ENCODE data around the gene TTI1.

TTI1 gene

DNA sequence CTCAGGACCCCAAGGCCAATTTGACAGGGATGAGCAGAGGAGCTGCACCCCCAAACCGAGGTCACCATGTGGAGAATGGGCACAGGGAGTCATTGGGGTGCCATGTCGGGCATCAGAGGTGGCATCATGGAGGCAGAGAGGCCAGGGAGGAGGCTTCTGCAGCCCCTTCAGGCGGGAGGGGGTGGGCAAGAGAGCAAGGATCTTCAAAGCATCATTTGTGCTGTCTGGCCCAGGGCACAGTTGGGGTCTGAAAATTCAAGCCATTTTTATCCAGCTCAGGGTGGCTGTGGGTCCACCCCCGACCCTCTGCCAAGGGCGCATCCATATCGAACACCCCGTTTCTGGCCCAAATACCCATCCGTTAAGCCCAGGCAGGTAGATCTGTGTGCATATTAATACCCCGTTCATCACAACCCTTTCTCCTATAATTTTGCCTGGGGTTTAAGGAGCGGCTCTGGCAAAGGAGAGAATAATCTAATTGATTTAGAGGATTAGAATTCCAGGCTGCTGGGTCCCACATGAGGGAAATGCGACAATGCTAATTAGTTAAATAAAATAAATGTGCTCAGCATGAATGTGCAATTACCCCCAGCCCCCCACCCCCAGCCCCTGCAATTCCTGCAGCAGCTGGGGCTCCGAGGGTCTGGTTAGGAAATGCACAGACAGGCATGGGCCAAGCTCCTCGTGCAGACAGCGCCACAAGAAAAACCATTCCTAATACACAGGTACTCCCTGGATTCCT, 98.5 kb downstream of the TTI1 start:
- no peak for DNase-seq

DNA sequence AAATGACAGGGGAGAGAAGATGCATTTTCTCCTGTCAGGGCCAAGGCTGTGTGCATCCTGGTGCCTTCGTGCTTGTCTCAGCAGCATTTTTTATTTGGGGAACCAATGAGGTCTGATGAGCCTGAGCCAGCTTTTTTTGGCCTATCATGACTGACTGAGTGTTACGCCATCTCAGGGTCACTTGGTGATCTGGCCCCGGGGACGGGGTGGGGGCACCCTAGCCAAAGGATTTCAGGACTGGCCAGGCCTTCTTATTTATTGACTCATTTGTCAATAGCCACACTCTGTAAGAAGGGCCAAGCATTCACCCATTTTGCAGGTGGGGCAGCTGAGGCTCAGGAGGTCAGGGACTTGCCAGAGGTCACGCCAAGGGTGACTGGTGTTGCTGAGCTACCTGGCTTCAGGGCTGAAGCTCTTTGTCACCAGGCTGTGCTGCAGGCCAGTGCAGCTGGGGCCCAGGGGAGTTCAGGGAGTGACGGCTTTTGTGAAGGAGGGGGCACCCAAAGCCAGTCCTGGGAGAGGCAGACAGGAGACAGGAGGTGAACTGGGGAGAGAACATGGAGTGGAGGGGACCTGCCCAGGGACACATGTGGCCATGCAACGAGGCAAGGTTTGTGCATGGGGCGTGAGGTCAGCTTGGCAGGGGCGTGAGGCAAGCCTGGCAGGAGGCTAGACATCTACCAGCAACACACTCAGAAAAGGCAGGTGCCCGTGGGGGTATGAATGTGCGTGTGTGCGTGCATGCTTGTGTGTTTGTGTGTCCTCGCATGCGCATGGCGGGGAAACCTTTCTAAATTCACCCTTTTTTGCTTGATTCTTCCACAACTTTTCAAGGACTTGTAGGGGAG, 99.2 kb downstream of the TTI1 start:
- no peak for DNase-seq
